Measurements from ENCODE around the gene CRABP1.

- TF ChIP-seq FOXK2 (IDR thresholded peaks at IDR 0.05) (no peak), SUZ12 (IDR thresholded peaks at IDR 0.05) (no peak), TARDBP (IDR thresholded peaks at IDR 0.05) (no peak), SP1 (IDR thresholded peaks at IDR 0.05) (no peak), ELF4 (IDR thresholded peaks at IDR 0.05) (no peak)
Observed at GRCh38 chr15:78345396-78346125, 5.4 kb downstream of the CRABP1 start.
